T-helper 2 cell treated with Interferon-gamma antibody and Interleukin-4, amounts not matched to agents 5 μg/mL and 100 μg/mL, for 36 hours (primary cell): ENCODE measurements around the gene SELENOO.

Experiments
- DNase-seq: peaks from one replicate; pipeline ENCODE4 v3.0.0; 2021; ENCODE audit warnings: low spot score
- H3K27ac Mint-ChIP-seq: one replicate; pipeline ENCODE4 v1.8.0; 2021; ENCODE audit warnings: mild to moderate bottlenecking, mixed read lengths
- H3K27me3 Mint-ChIP-seq: one replicate; pipeline ENCODE4 v1.8.0; 2021; ENCODE audit warnings: low read depth, mixed read lengths
- H3K36me3 Mint-ChIP-seq: one replicate; pipeline ENCODE4 v1.8.0; 2021; ENCODE audit warnings: low read depth, mixed read lengths
- H3K4me1 Mint-ChIP-seq: one replicate; pipeline ENCODE4 v1.8.0; 2021; ENCODE audit warnings: low read depth, mixed read lengths
- H3K4me3 Mint-ChIP-seq: one replicate; pipeline ENCODE4 v1.8.0; 2022; ENCODE audit warnings: mild to moderate bottlenecking, moderate library complexity, mixed read lengths
- H3K9me3 Mint-ChIP-seq: one replicate; pipeline ENCODE4 v1.8.0; 2021; ENCODE audit warnings: mixed read lengths

SELENOO gene

DNA sequence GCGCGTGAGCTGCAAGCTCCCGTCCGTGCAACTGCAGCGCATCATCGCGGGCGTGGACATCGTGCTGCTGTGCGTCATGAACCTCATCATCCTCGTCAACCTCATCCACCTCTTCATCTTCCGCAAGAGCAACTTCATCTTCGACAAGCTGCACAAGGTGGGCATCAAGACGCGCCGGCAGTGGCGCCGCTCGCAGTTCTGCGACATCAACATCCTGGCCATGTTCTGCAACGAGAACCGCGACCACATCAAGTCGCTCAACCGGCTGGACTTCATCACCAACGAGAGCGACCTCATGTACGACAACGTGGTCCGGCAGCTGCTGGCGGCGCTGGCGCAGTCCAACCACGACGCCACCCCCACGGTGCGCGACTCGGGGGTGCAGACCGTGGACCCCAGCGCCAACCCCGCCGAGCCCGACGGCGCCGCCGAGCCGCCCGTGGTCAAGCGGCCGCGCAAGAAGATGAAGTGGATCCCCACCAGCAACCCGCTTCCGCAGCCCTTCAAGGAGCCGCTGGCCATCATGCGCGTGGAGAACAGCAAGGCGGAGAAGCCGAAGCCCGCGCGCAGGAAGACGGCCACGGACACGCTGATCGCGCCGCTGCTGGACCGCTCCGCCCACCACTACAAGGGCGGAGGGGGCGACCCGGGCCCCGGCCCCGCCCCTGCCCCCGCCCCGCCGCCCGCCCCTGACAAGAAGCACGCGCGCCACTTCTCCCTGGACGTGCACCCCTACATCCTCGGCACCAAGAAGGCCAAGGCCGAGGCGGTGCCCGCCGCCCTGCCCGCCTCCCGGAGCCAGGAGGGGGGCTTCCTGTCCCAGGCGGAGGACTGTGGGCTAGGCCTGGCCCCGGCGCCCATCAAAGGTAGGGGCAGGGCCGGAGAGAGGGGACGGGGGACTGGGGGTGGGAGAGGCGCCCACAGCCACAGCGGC lies 23.0 kb upstream of the SELENOO start:
- Mint-ChIP-seq H3K4me3 (no peak overlapping the region), H3K36me3 (no peaks in the 10 kb centered on the region), H3K27ac (no peak overlapping the region), H3K9me3 (no peaks in the 10 kb centered on the region), H3K27me3 (no peaks in the 10 kb centered on the region), H3K4me1 (peaks cover 2% of the 10 kb centered on the region)
- no peak for DNase-seq

DNA sequence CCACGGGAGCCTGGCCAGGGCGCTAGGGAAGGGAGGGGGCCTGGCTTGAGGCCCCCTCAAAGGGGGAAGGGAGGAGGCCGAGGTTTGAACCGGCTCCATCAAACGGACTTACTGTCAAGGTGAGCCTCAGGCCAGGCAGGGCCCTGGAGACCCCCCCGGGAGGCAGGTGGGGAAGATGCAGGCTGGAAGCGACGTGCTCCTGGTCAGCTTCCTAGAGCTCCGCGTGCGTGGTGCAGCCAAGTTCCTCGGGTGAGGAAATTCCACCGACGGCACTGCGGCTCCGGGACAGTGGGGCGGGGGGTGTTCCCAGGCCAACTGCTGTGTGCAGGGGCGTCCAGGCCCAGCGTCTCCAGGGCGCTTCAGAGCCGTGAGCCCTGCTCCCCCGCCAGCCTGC lies 22.3 kb upstream of the SELENOO start:
- H3K4me3 Mint-ChIP-seq, result no peak overlapping the region
- H3K4me1 Mint-ChIP-seq, result peaks cover 2% of the 10 kb centered on the region
- no peak overlapping the region for H3K27ac Mint-ChIP-seq
- no peaks in the 10 kb centered on the region for H3K9me3 Mint-ChIP-seq
- H3K27me3 Mint-ChIP-seq, result no peaks in the 10 kb centered on the region
- no peaks in the 10 kb centered on the region for H3K36me3 Mint-ChIP-seq
- DNase-seq, result no peak

DNA sequence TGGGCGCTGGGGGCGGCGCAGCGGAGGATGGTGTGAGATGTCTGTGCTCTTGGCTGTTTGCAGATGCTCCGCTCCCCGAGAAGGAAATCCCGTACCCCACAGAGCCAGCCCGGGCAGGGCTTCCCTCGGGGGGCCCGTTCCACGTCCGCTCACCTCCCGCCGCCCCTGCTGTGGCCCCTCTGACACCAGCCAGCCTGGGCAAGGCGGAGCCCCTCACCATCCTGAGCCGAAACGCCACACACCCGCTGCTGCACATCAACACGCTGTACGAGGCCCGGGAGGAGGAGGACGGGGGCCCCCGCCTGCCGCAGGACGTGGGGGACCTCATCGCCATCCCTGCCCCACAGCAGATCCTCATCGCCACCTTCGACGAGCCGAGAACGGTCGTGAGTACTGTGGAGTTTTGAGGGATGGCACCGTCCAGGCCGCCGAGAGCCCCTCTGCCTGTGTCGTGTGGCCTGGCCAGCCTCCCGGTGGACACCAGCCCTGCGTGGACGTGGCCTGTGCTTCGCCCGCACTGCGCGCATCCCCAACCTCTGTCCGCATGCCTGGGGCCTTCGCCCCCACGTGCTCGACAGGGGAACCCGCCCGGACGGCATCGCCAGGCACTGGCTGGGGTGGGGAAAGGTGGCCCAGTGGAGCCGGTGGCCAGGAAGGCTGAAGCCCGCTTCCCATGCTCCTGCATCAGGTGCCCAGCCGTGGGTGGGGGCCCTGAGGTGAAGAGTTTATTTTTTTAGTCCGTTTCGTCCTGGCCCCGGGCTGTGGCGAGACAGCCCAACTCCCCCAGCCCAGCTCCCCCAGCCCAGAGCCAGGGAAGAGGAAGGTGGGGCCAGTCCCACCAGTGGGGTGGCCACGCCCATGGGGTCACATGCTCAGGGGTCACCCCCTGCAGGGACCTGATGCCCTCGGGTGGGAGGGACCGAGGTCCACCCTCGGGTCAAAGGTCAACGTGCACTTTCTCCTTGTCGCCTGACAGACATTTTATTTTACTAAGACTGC lies 21.6 kb upstream of the SELENOO start:
- Mint-ChIP-seq H3K27ac (no peak overlapping the region), H3K27me3 (no peaks in the 10 kb centered on the region), H3K36me3 (no peaks in the 10 kb centered on the region), H3K9me3 (no peaks in the 10 kb centered on the region), H3K4me3 (no peak overlapping the region), H3K4me1 (peaks cover 3% of the 10 kb centered on the region)
- no peak for DNase-seq

DNA sequence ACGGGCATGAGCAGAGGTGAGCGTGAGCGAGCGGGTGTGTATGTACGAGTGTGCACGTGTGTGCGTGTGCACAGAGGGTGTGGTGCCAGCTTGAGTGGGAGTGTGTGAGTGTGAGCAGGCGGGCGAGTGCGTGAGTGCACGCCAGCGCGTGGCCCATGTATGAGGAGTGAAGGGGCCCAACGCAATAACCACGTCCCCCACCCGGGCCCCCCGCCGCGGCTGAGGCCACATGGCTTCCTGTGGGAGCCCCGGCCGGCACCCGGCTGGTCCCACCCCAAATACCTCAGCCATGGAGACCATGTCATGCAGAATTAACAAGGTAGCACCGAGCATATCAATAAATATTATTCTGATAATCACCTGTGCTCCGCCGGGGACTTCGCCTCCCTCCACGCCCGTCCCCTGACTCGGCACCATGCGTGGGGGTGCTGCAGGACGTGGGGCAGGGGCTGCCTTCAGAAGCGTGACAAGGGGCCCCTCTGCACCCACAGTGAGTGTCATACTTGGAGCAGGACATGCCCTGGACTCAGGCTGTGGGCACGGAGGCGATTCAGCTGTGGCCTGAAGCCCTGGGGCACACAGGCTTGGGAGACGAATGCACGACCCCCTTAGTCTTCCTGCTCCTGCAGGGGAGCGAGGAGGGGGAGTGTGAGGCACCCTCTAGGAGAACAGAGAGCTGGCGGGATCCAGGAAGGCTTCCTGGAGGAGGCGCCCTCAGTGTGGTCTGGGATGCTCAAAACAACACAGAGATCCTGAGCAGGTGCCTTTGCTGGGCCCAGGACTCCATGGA lies 20.7 kb upstream of the SELENOO start:
- Mint-ChIP-seq H3K36me3 (no peaks in the 10 kb centered on the region), H3K4me1 (peaks cover 7% of the 10 kb centered on the region), H3K4me3 (no peak overlapping the region), H3K27ac (no peak overlapping the region), H3K27me3 (peaks cover 2% of the 10 kb centered on the region), H3K9me3 (no peaks in the 10 kb centered on the region)
- no peak for DNase-seq

DNA sequence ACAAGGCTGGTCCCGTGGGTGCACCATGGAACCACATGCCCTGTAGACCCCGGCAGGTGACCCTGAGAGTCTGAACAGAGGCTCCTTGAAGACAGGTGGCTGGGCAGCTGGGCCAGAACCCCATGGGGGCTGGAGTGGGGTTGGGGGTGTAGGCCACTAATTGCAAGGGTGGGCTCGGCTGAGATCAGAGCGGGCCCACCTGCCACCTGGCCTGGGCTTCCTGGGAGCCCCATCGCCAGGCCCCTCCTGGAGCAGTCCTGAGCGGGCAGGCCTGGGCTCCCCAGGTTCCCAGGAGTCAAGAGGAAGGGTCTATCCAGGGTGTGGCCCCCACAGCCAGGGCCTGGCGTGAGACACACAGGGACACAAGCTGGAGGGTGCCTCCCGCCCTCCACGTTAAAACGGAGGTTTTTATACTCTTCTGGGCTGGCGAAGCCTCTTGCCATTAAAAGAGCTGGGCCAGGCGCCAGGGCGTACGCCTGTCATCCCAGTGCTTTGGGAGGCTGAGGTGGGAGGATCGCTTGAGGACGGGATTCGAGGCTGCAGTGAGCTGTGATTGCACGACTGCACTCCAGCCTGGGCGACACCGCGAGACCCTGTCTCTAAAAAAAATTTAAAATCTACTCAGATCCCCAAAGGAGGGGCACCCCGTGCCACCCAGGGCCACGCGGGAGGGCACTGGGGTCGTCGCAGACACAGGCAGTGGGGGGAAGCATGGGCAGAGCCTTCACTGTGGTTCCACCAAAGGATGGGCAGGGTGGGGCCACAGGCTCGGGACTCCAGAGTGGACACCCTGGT lies 19.9 kb upstream of the SELENOO start:
- H3K36me3 Mint-ChIP-seq, result no peaks in the 10 kb centered on the region
- peaks cover 2% of the 10 kb centered on the region for H3K27me3 Mint-ChIP-seq
- no peak overlapping the region for H3K27ac Mint-ChIP-seq
- no peaks in the 10 kb centered on the region for H3K9me3 Mint-ChIP-seq
- DNase-seq, result no peak
- peaks cover 9% of the 10 kb centered on the region for H3K4me1 Mint-ChIP-seq
- H3K4me3 Mint-ChIP-seq, result no peak overlapping the region

DNA sequence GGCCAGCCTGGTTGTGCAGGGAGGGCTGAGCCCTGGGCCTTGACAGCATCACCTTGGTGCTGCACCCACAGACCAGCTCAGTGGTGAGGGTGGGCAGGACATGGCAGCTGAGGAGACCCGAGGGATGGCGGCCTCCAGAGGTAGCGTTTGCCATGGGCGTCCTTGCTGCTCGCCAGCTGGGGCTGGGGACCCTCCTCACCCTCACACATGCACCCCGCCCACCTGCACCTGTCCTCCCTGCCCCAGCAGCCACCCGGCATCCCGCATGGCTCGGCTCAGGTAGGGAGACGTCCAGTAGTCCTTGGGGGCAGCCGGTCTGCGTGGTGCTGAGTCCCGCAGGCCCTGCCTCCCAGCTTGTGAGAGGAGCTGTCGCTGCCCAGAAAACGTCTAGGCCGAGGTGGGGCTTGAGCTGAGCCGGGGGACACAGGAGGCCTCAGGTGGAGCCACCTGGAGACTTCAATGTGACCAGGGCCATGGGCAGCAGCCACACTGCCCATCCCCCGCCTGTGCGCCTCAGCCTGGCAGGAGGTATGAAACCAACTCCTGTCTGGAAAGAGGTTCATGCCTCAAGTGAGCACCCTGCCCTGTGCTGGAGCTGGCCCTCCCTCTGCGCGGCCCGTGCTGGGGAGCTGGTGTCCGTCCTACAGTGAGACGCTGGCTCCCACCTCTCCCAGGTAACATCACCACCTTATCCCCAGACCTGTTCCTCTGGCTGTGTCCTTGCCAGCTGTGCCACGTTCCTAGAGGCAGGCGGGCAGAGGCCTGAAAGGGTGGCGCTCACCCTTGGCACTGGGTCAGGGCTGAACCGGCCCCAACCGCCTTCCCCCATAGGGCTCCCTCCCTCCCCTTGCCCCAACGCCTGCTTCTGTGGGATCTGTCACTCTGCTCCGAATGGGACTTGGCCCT lies 18.4 kb upstream of the SELENOO start:
- Mint-ChIP-seq H3K36me3 (peaks cover 4% of the 10 kb centered on the region), H3K27ac (no peak overlapping the region), H3K27me3 (peaks cover 2% of the 10 kb centered on the region), H3K4me3 (no peak overlapping the region), H3K4me1 (peaks cover 11% of the 10 kb centered on the region), H3K9me3 (no peaks in the 10 kb centered on the region)
- no peak for DNase-seq

DNA sequence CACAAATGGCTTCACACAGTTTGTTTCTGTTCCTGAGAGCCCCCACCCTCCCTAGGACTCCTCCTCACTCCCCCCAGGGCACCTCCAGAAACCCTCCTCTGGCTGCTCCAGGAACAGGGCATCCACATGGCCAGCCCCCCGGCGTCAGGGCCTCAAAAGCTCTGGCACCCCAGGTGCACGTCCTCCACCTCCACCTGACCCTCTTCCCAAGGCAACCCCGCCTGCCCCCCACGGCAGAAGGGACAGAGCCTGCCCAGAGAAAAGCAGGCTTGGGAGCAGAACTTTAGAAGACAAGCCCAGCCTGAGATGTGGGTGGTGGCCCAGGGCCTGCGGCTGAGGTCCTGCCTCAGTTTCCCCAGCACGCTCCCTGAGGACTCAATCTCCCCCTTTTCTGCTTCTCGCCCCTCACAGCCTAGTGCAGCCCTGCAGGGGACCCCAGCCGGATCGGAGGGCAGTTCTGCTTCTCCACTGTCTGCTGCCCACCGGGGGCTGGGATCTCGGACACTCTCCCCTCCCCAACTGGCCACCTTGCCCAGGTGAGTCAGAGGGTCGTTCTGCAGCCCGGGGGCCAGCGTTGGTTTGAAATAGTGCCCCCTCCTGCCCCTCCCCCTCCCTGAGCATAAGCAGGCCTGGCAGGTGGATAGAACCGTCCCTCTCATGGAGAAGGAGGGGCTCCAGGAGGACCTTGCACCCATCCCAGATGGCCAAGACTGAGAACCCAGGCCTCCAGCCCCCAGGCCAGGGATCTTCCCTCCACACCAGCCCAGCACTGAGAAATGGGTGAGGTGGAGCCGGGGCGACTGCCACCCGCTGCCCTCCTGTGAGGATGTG lies 17.5 kb upstream of the SELENOO start:
- Mint-ChIP-seq H3K27ac (no peak overlapping the region), H3K9me3 (no peaks in the 10 kb centered on the region), H3K27me3 (peaks cover 2% of the 10 kb centered on the region), H3K4me1 (peaks cover 14% of the 10 kb centered on the region), H3K4me3 (peak overlapping the region; percentile 32), H3K36me3 (peaks cover 5% of the 10 kb centered on the region)
- no peak for DNase-seq

DNA sequence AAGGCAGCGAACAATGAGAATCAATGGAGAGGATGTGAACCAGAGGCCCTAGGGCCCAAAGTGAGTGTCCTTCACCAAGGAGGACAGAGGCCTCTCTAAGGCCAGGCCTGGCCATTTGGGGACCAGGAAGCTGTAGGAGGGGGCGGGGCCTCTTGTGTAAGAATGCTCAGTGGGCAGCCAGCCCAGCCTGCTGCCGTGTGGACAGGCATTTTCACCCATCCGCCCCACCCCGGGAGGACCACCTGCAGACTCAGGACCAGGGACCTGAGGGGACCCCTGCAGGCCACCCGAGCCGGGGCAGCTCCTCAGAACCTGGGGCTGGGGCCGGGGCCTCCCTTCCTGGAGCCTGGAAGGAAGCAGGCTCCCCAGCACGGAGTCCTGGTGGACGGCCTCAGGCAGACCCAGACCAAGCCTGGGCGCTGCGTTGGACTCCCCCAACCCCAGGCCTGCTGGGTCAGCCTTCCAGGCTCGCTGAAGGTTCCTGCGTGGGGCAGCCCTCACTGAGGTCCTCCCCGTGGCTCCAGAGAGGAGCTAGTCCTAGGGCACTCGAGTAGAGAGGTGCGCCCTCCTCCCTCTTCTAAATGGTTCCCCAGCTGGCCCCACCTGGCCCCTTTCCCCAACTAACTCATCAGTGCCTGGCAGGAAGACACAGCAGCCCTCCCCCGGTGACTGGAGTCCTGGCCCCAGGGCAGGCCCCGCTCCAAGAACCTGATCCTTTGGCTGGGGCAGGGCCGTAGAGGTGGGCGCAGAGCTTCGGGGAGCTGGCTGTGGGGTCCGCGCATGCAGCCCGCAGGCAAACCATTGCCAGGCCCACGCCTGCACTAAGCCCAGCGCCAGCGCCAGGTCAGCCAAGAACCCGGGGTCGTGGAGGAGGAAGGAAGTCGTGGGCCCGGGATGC lies 16.6 kb upstream of the SELENOO start:
- Mint-ChIP-seq H3K36me3 (peaks cover 5% of the 10 kb centered on the region), H3K27ac (no peak overlapping the region), H3K4me3 (peak overlapping the region; percentile 64), H3K9me3 (no peaks in the 10 kb centered on the region), H3K4me1 (peaks cover 18% of the 10 kb centered on the region), H3K27me3 (peaks cover 2% of the 10 kb centered on the region)
- no peak for DNase-seq

DNA sequence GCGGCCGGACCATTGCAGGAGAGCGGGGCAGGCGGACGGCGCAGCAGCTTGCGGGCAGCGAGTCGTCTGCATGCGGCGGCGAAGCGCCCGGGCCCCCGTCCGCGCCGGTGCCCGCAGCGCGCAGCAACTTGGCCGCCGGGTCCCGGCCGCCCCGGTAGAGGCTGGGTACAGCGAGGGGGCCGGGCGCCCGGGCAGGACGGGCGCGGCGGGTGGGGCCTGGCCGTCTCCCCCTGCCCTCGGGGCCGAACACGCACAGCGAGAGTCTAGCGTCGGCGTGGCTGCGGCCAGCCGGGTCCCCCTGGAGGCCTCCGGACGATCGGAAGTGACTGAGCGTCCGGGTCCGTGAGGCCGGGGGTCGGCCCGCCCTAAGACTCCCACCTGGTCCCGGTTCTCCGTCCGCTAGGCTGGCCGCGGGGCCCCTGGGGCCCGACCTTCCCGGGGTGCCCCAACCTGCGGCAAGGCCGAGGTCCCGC lies 15.9 kb upstream of the SELENOO start:
- Mint-ChIP-seq H3K4me1 (peaks cover 23% of the 10 kb centered on the region), H3K27me3 (peaks cover 2% of the 10 kb centered on the region), H3K27ac (no peak overlapping the region), H3K4me3 (no peak overlapping the region), H3K9me3 (no peaks in the 10 kb centered on the region), H3K36me3 (peaks cover 5% of the 10 kb centered on the region)
- DNase-seq, result no peak

DNA sequence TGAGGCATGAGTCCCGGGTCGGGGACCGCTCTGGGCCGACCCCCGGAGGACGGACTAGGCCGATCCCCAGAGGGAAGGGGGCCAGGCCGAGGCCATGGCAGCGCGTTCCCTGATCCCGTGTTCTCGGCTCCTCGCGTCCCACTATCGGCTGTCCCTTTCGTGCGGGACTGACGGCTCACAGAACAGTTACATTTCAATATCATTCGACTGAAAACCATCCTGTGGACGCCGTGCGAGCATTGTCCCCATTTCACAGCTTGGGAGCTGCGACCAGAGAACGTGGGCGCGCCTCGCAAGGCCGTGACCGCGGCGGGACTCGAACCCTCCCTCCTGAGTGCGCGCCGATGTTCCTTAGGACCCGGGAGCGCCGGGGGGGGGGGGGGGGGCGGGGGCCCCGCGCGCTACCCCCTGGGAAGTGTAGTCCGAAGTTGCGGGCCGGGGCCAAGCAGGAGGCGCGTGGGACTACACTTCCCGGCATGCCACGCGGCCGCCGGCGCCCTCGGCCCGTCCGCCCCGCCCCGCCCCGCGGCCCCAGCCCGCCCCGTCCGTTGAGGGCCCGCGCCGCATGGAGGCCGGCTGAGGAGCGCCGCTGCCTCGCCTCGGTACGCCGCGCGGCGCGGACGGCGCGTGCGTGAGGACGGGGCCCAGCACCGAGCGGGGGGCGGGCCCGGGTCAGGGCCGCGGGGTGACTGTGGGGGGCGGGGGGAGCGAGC lies 15.3 kb upstream of the SELENOO start, which contains the start of gene TRABD:
TSS of gene TRABD (plus strand) at position 539 of the 713 bp plus-strand sequence. CDS start 7,148 bp downstream, outside the sequence.
- Mint-ChIP-seq H3K36me3 (peaks cover 5% of the 10 kb centered on the region), H3K9me3 (no peaks in the 10 kb centered on the region), H3K4me3 (peak within 1 kb of the TSS; percentile 95), H3K27ac (peak within 1 kb of the TSS; percentile 92), H3K27me3 (peaks cover 2% of the 10 kb centered on the region), H3K4me1 (peaks cover 25% of the 10 kb centered on the region)
- DNase-seq, result peak; percentile 87
